Glutamatergic neuron (in vitro differentiated cells): Measurements from ENCODE around the gene KMT2D. TPM values are rescaled to one million over a fixed set of nuclear protein-coding genes. Genes with fewer than 3 reads are reported as not detected.

ENCODE experiments used
- DNase-seq: peaks from one replicate; pipeline ENCODE4 v3.0.0; 2022
- H3K27ac Mint-ChIP-seq: one replicate; pipeline ENCODE4 v1.8.0; 2020; ENCODE audit warnings: mild to moderate bottlenecking, mixed read lengths, inconsistent platforms; ENCODE audit not compliant: unreplicated experiment
- H3K27me3 Mint-ChIP-seq: one replicate; pipeline ENCODE4 v1.8.0; 2020; ENCODE audit warnings: mild to moderate bottlenecking, moderate library complexity, mixed read lengths, inconsistent platforms; ENCODE audit not compliant: unreplicated experiment
- H3K36me3 Mint-ChIP-seq: one replicate; pipeline ENCODE4 v1.8.0; 2020; ENCODE audit warnings: mild to moderate bottlenecking, mixed read lengths, inconsistent platforms; ENCODE audit not compliant: unreplicated experiment
- H3K4me1 Mint-ChIP-seq: one replicate; pipeline ENCODE4 v1.8.0; 2020; ENCODE audit warnings: mild to moderate bottlenecking, low read depth, mixed read lengths, inconsistent platforms; ENCODE audit not compliant: unreplicated experiment
- H3K4me3 Mint-ChIP-seq: one replicate; pipeline ENCODE4 v1.8.0; 2020; ENCODE audit warnings: mild to moderate bottlenecking, mixed read lengths, inconsistent platforms; ENCODE audit not compliant: unreplicated experiment
- H3K9me3 Mint-ChIP-seq: one replicate; pipeline ENCODE4 v1.8.0; 2020; ENCODE audit warnings: mild to moderate bottlenecking, moderate library complexity, mixed read lengths, inconsistent platforms; ENCODE audit not compliant: unreplicated experiment
- CTCF ChIP-seq: fragments of 200-600 bp; sonication (generic); IDR thresholded peaks from one replicate; pipeline ENCODE4 v1.5.0; 2021; ENCODE audit not compliant: partially characterized antibody, unreplicated experiment
- total RNA-seq: library from RNA; stranded (reverse); fragmentation: NEBNext Ultra II Directional; extraction: Animal tissue kit (Norgen Biotek cat#: 25700); gene quantifications from one replicate; pipeline ENCODE4 v1.2.1, GENCODE V29; 2021; ENCODE audit not compliant: unreplicated experiment

The KMT2D gene
- total RNA-seq, 1 donor from 2014 or later: 144 TPM

DNA sequence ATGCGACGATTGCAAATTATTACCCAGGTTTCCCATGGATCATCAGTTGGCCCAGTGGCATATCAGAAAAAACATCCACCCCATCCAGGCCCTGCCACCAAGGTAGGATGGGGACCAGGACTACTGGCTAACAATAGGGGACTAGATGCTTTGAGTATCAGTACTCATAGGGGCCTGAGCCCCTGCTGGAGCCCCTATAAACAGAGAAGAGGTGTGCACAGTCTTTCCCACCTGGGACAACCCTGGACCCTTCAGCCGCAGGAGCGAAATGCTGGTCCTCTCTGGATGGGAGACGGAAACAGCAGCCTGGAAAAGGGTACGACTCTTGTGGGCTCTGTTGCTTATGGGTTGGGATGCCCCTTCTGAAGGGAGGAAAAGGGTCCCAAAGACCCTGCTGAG, 28.3 kb upstream of the KMT2D start:
- Mint-ChIP-seq H3K4me1 (peaks cover 3% of the 10 kb centered on the region), H3K36me3 (no peaks in the 10 kb centered on the region), H3K27ac (no peak overlapping the region), H3K9me3 (peaks cover 10% of the 10 kb centered on the region), H3K27me3 (peaks cover 20% of the 10 kb centered on the region), H3K4me3 (no peak overlapping the region)
- TF ChIP-seq CTCF: no peak
- DNase-seq: no peak

GRCh38 chr12:49088150-49088931, 27.7 kb upstream of the KMT2D start:
- Mint-ChIP-seq H3K27me3 (peaks cover 16% of the 10 kb centered on the region), H3K4me3 (peak overlapping the region; percentile 49), H3K4me1 (peaks cover 3% of the 10 kb centered on the region), H3K27ac (no peak overlapping the region), H3K36me3 (no peaks in the 10 kb centered on the region), H3K9me3 (peaks cover 5% of the 10 kb centered on the region)
- peak; percentile 73 for DNase-seq
- peak; percentile 87 for TF ChIP-seq CTCF

DNA sequence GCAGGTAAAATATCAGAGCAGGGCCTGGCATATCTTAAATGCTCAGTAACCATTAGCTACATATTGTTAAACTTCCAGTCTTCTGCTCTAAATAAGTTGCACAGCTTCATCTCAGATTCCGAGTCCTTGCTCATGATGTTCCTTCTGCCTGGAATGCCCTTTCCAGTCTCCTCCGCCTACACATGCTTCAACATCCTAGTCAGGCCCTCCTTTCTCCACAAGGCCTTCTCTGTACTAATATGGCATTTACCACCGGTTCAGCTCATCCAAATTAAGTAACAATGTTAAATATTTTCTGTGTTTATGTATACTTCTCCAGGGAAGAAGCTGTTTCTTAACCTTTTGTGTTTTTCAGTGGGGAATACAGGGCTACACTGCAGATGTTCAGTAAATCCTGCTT, 25.5 kb upstream of the KMT2D start:
- no peak overlapping the region for H3K27ac Mint-ChIP-seq
- no peak overlapping the region for H3K4me3 Mint-ChIP-seq

GRCh38 chr12:49084438-49084837, 23.8 kb upstream of the KMT2D start:
- H3K27ac Mint-ChIP-seq: no peak overlapping the region
- no peak overlapping the region for H3K4me3 Mint-ChIP-seq
- H3K4me1 Mint-ChIP-seq: peaks cover 1% of the 10 kb centered on the region
- no peaks in the 10 kb centered on the region for H3K36me3 Mint-ChIP-seq
- no peak for TF ChIP-seq CTCF
- no peak for DNase-seq
- H3K27me3 Mint-ChIP-seq: peaks cover 6% of the 10 kb centered on the region
- peaks cover 4% of the 10 kb centered on the region for H3K9me3 Mint-ChIP-seq

More for the DNA sequence above, 25.5 kb upstream of the KMT2D start:
- Mint-ChIP-seq H3K9me3 (peaks cover 4% of the 10 kb centered on the region), H3K27me3 (peaks cover 13% of the 10 kb centered on the region), H3K4me1 (peaks cover 3% of the 10 kb centered on the region), H3K36me3 (no peaks in the 10 kb centered on the region)
- no peak for DNase-seq
- no peak for TF ChIP-seq CTCF

- Mint-ChIP-seq H3K9me3 (no peaks in the 10 kb centered on the region), H3K27ac (no peak overlapping the region), H3K4me1 (no peaks in the 10 kb centered on the region), H3K36me3 (no peaks in the 10 kb centered on the region), H3K27me3 (no peaks in the 10 kb centered on the region), H3K4me3 (no peak overlapping the region)
- no peak for DNase-seq
- no peak for TF ChIP-seq CTCF
Observed at GRCh38 chr12:49079793-49080192, 19.2 kb upstream of the KMT2D start.
